DOHH2 (cell line): ENCODE measurements around the gene LDAH.

Experiments
- H3F3A ChIP-seq: fragments of 200-600 bp; sonication (generic), shearing (Covaris generic); 2 replicates; pipeline ENCODE4 v1.6.0; 2016; ENCODE audit warnings: antibody characterized with exemption, mild to moderate bottlenecking; ENCODE audit not compliant: control insufficient read depth, insufficient read depth
- H3K27ac ChIP-seq: fragments of 200-600 bp; sonication (generic); 2 replicates; pipeline ENCODE4 v1.5.1; 2014; ENCODE audit warnings: low read depth, mild to moderate bottlenecking, low read length, moderate library complexity
- H3K27me3 ChIP-seq: fragments of 200-600 bp; sonication (generic); 2 replicates; pipeline ENCODE4 v1.6.1; 2014; ENCODE audit warnings: mild to moderate bottlenecking, low read length, mixed read lengths; ENCODE audit not compliant: control insufficient read depth
- H3K36me3 ChIP-seq: fragments of 200-600 bp; sonication (generic); 2 replicates; pipeline ENCODE4 v1.6.1; 2014; ENCODE audit warnings: mild to moderate bottlenecking, low read length, moderate library complexity, mixed read lengths; ENCODE audit not compliant: control insufficient read depth
- H3K4me1 ChIP-seq: fragments of 200-600 bp; sonication (generic); 2 replicates; pipeline ENCODE4 v1.6.1; 2014; ENCODE audit warnings: mild to moderate bottlenecking, low read length, mixed read lengths; ENCODE audit not compliant: control insufficient read depth
- H3K4me2 ChIP-seq: fragments of 200-600 bp; sonication (generic); 2 replicates; pipeline ENCODE4 v1.6.0; 2014; ENCODE audit warnings: mild to moderate bottlenecking, low read length, moderate library complexity
- H3K4me3 ChIP-seq: fragments of 200-600 bp; sonication (generic); 2 replicates; pipeline ENCODE4 v1.5.1; 2014; ENCODE audit warnings: mild to moderate bottlenecking, low read length, mixed read lengths
- H3K79me2 ChIP-seq: fragments of 200-600 bp; sonication (generic); 2 replicates; pipeline ENCODE4 v1.6.1; 2014; ENCODE audit warnings: mild to moderate bottlenecking, low read length, mixed read lengths; ENCODE audit not compliant: control insufficient read depth
- H3K9me2 ChIP-seq: fragments of 200-600 bp; sonication (generic); replicated peaks from 2 replicates; pipeline ENCODE4 v1.6.1; 2014; ENCODE audit warnings: mild to moderate bottlenecking, low read length, mixed read lengths; ENCODE audit not compliant: control insufficient read depth
- H3K9me3 ChIP-seq: fragments of 200-600 bp; sonication (generic); 2 replicates; pipeline ENCODE4 v1.6.1; 2014; ENCODE audit warnings: antibody characterized with exemption, low read length, mixed read lengths; ENCODE audit not compliant: control insufficient read depth, insufficient read depth
- H4K20me1 ChIP-seq: fragments of 200-600 bp; sonication (generic); 2 replicates; pipeline ENCODE4 v1.6.0; 2014; ENCODE audit warnings: low read depth, mild to moderate bottlenecking, antibody characterized with exemption, low read length, moderate library complexity; ENCODE audit not compliant: control insufficient read depth, insufficient read depth
- CTCF ChIP-seq: fragments of 200-600 bp; sonication (generic); IDR thresholded peaks from one replicate; pipeline ENCODE4 v1.5.1; 2014; ENCODE audit warnings: antibody characterized with exemption, mild to moderate bottlenecking, low read depth, low read length; ENCODE audit not compliant: poor library complexity, severe bottlenecking
- EZH2phosphoT487 ChIP-seq: fragments of 200-600 bp; sonication (generic); IDR thresholded peaks from 2 replicates; pipeline ENCODE4 v1.6.1; 2017; ENCODE audit warnings: borderline replicate concordance, mild to moderate bottlenecking, antibody characterized with exemption, low read length, moderate library complexity, mixed read lengths

LDAH gene

GRCh38 chr2:20702563-20702962 lies 120.3 kb downstream of the LDAH start:
- Histone ChIP-seq H3K27ac (no peak overlapping the region), H3K9me2 (no peaks in the 10 kb centered on the region), H3K4me3 (no peak overlapping the region), H3K9me3 (no peaks in the 10 kb centered on the region), H3K79me2 (peaks cover 4% of the 10 kb centered on the region), H3K4me2 (no peak overlapping the region), H3K36me3 (peaks cover 14% of the 10 kb centered on the region), H3K4me1 (peaks cover 15% of the 10 kb centered on the region), H3F3A (no peaks in the 10 kb centered on the region), H4K20me1 (no peaks in the 10 kb centered on the region), H3K27me3 (no peaks in the 10 kb centered on the region)
- TF ChIP-seq EZH2phosphoT487 (no peak), CTCF (no peak)

GRCh38 chr2:20698916-20699613 lies 123.8 kb downstream of the LDAH start:
- H3K27ac ChIP-seq, result no peak overlapping the region
- H3K27me3 ChIP-seq, result no peaks in the 10 kb centered on the region
- H3K36me3 ChIP-seq, result peaks cover 16% of the 10 kb centered on the region
- H3F3A ChIP-seq, result no peaks in the 10 kb centered on the region
- TF ChIP-seq CTCF (no peak), EZH2phosphoT487 (no peak)
- no peaks in the 10 kb centered on the region for H4K20me1 ChIP-seq
- no peaks in the 10 kb centered on the region for H3K9me2 ChIP-seq
- H3K4me3 ChIP-seq, result no peak overlapping the region
- H3K4me1 ChIP-seq, result peaks cover 9% of the 10 kb centered on the region
- no peaks in the 10 kb centered on the region for H3K79me2 ChIP-seq
- H3K4me2 ChIP-seq, result no peak overlapping the region
- no peaks in the 10 kb centered on the region for H3K9me3 ChIP-seq

GRCh38 chr2:20697322-20697934 lies 125.5 kb downstream of the LDAH start:
- no peaks in the 10 kb centered on the region for H4K20me1 ChIP-seq
- H3K4me1 ChIP-seq, result peaks cover 9% of the 10 kb centered on the region
- H3K79me2 ChIP-seq, result no peaks in the 10 kb centered on the region
- H3K27ac ChIP-seq, result no peak overlapping the region
- H3K4me3 ChIP-seq, result no peak overlapping the region
- H3K9me3 ChIP-seq, result no peaks in the 10 kb centered on the region
- no peaks in the 10 kb centered on the region for H3K27me3 ChIP-seq
- no peaks in the 10 kb centered on the region for H3K9me2 ChIP-seq
- no peak for TF ChIP-seq CTCF
- TF ChIP-seq EZH2phosphoT487, result no peak
- peaks cover 20% of the 10 kb centered on the region for H3K36me3 ChIP-seq
- H3F3A ChIP-seq, result no peaks in the 10 kb centered on the region
- H3K4me2 ChIP-seq, result no peak overlapping the region
